Dermis microvascular lymphatic vessel endothelial cell (primary cell): Measurements from ENCODE around the gene CST7. TPM values are rescaled to one million over a fixed set of nuclear protein-coding genes. Genes with fewer than 3 reads are reported as not detected.

Experiments used
- DNase-seq, 2 donors: peaks; one replicate each; pipeline versions ENCODE4 v3.0.0 to v3.0.0-alpha.2; 2010; ENCODE audit warnings: low read depth in 2 of 2
- total RNA-seq: library from RNA; depleted of rRNA; stranded (reverse); fragments of >200 nt; gene quantifications from 2 replicates; pipeline ENCODE4 v1.2.1, GENCODE V29; 2014

Gene CST7
- total RNA-seq, 1 donor from 2014 or later, result not detected

DNA sequence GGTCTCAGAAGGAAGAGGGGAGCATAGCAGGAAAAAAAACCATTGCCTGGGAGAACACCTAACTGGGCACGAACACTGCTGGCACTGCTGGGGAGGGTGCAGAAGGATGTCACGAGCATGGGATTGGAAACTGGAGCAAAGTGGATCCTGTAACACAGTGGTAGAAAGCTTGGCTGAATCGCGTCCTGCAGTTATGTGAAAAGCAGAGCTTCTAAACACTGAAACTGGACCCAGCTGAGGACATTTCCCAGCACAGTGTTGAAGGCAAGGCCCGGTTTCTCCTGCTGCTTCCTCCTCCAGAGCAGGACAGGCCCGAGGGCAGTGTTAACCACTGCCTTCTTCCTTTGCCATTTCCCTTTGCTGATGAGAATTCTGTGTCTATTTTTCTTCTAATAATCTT is 36.7 kb downstream of the CST7 start:
- DNase-seq, result no peak

DNA sequence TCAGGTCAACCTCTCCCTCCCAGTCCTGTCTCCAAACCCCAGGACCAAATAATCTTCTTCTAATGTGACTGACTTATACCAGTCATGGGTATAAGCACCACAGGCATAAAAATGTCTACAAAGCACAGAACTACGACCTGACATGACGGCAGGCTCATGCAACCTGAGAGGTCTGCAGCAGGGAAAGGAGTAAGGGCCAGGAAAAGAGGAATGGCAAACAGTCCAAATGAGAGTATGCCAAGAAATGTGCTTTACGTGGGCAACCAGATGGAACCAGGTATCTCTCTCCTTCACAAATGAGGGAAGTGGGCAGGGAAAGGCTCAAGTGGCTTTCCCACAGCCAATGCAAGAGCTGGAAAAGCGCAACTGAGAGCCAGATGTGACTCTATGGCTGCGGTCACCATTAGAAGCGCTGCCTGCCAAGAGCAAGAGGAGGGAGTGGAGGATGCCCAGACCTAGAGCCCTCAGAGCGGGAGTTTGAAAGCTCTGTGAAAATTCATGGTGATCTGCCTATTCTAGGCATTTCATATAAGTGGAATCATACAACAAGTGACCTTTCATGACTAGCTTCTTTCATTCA is 37.5 kb downstream of the CST7 start:
- no peak for DNase-seq

DNA sequence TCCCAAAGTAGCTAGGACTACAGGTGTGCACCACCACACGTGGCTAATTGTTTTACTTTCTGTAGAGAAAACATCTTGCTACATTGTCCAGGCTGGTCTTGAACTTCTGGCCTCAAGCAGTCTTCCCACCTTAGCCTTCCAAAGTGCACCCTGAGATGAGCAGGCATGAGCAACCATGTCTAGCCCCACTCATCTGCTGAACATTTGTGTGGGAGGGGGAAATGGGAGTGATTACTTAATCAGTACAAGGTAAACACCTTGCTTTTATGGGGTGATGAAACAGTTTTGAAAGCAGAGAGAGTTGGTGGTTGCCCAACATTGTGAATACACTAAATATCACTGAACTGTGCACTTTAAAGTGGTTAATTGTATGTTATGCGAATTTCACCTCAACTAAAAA is 38.2 kb downstream of the CST7 start:
- DNase-seq, result no peak

DNA sequence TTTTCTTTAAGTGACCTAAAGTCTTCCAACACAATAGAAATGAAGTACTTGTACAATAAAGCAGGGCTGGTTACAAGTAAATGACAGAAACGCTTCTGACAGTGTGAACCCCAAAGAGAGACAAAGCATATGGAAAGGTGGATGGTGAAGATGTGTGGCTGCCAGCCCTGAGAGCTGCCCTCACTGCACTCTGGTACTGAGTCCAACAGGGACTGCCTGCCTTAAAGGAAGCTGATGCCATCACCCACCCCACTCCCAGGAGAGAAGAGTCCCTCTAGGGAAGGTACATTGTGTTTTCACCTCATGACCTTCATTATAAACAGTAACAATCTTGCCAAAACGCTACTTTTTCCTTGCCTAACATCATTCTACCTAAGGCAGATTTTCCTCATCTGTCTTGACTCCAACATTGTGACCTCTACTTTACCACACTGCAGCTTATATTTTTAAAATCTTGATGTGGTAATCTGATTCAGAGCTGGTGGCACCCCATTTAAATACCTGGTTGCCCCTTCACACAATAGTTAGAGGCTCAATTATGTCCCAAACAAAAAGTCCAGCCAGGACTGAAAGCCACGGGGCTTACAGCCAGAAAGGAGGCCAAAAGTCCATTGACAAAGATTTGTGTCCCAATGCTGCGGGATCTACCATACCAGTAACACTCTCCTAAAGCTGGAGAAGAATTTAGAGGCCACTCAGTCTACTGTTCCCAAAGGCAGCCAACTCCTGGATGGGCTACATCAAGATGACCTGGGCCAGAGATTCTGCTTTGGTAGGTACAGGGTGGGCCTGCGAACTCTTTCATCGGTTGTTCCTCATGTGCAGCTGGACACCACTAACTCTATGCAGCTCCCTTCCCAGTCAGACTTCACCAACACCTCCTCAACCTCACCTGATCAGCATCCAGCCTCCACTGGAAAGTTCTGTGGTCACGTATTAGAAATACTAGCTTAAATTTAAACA is 39.1 kb downstream of the CST7 start:
- DNase-seq, result no peak

DNA sequence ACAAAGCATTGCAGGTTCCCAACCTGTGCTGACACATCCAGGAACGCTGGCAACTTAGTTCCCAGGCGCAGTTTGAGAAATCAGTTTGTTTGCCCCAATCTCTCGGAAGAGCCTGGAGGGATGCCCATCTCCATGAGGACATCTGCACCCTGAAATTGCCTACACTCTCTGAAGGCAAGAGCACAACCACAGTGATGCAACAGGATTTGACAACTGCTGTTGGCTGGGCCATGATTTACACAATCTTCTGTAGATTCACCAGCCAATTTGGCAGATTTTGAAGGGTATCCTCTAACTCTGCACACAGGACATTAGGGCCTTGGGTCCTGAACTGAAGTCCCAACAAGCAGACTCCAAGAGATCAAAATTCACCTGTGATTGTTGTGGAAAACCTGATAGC is 40.1 kb downstream of the CST7 start:
- no peak for DNase-seq

DNA sequence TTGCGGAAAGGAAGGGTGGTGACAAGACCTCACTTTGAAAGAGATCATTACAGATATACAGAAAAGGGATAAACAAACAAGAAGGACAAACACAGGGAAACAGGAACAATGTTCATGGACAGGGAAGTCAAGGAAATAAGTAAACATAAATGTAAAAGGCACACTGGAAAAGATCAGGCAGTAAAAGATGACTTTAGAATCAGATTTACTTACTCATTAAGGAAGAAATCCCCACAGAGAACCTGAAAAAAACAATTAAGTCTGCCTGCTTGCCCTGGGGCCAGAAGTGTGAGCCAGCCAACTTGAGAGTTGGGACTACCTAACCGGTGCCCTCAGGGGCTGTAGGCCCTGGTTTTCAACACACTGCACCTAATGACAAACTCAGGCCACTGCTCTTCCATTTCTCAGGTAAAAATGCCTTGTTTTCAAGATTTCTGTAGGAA is 41.8 kb downstream of the CST7 start:
- DNase-seq, result no peak

DNA sequence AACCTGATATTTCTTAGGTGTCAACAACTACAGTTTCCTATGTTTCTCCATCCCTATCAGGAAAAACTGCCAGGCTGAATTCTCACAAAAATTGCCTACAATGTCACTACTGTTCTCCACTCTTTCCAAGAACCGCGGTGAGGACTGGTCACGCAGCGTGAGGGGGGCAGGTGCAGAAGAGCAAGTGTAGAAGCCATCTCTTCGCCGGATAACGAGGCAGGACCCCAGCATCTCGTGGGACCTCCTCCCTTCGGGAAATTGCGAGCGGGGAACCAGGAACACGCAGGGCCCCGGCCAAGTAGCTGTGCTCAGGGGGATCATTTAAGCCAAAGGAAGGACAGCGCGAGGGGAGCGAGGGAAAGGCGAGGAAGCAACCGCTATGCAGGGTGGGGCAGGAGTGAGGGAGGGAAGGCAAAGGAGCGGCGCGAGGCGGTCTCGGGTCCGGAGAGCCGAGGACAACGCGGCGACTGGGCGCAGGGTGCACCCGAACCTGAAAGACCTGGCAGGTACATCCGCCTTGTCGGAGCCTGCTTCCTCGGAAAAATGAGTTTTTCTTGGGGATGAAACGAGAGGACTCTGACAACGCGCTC is 42.9 kb downstream of the CST7 start:
- DNase-seq, result peak in 1 of 2 donors; percentile 9

DNA sequence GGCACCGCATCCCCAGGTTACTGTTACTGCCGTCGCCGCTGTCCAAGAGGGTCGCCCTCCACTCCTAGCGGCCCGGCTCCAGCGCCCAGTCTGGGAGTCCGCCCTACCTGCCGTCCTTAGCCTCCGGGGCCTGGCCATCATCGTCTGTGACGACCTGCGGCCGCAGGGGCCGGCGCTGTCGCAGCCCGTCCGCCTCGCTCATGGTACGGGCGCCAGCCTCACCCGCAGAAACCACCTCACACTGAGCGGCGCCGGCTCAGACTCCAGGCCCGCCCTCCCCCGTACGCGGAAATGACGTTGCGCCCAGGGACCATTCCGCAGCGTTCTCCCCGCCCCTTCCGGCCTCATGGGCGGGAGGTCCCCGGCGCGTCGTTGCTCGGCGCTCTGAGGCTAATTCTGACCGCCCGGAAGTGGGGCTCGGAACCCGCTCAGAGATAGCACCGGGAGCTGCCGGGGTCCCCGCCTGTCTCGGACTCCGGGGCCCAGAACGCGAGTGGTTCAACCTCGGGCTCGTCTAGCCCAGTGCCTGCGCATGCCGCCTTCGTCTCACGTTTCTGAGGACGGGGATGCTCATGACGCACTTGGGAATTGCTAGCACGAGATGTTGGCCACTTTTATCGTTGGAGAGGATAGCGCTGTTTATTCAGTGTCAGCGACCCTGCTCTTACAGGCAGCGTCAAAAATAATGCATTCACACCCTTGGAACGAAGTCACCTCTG is 43.6 kb downstream of the CST7 start, which contains the start of gene APMAP:
Gene APMAP, minus strand, starts transcription at position 265 of the 719 bp plus-strand sequence. Its CDS starts 63 bp downstream, at position 202.
- peak; percentile 78 to 92 for DNase-seq

DNA sequence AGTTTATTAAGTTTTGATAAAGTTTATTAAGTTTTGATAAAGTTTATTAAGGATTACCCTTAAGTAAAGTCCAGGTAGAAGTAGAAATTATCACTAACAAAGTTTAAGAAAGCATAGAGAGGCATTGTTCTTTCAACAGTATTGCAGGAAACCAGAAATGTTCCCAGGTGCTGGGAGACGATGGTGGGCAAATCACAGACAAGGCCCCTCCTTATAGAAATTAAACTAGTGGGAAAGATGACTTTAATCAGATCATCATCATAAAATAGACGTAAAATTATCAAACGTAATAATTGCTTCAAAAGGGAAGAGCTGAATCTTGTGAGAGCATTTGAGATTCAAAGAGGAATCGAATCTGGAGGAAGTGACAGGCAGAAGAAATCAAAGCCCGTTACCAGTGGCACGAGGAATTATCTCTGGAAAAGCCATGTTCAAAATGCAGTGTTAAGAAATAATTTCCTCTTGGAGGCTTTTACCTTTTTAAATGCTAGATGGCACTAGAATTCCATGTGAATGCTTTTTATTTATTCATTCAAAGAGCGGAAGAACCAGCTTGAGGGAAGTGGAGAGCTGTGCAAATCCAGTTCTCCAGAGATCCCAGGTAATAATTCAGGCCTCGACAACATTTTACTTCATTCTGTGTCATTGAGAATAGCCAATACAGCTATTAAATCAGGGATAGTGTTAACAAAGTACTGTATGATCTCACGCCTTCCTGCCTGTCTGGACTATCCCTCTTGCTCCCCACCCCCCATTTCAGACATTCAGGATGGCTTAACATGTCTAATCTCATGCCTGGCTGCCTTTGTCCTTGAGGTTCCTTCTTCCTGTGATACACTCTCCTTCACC is 44.5 kb downstream of the CST7 start:
- peak; percentile 43 to 53 for DNase-seq

DNA sequence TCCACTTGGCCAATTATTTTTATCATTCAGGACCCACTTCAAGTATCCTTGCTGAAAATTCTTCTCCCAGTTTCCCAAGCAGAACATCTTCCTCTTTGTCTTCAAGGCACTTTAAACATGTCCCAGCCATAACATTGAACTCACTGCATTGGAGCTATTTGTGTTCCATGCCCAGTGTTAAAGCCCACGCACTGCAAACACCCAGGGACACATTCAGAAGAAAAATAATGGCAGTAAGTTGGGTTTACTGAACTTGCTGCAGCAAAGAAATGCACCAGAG is 45.1 kb downstream of the CST7 start:
- no peak for DNase-seq

DNA sequence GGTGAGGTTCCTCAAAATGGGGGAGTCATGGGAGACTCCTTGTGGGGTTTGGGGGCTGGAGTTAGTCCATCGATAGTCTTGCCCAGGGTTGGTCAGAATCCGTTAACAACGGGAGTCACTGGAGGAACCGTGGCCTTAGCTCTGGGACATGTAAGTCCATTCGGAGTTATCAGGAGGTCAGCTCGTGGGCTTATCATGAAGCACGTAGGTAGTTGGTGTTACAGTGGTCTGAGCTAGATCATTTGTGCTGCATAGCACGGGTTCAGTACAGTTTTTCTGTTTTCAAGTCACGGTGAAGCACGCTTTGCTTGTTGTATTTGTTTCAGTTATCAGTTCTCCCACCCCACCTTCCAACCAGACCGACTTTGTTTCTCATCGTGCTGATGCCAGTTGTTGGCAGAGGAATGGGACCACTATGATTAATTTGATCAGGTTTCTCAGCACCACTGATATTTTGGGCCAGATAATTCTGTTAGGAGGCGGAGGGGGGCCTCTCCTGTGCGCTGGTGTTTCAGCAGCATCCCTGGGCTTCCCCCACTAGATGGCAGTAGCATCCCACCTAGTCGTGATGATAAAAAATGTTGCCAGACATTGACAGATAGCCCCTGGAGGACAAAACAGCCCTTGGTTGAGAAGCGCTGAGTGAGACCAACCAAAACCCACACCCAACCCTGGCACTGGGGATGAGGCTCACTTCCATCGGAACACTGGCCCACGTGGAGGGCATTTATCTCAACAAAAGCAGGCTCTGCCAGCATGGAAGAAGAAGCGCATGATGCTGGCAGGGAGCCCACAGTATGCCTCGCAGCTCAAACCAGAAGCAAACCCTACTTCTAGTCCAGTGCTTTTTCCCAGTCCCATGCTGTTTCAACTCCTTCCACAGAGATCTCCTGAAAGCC is 45.6 kb downstream of the CST7 start:
- DNase-seq, result peak; percentile 64 to 73

DNA sequence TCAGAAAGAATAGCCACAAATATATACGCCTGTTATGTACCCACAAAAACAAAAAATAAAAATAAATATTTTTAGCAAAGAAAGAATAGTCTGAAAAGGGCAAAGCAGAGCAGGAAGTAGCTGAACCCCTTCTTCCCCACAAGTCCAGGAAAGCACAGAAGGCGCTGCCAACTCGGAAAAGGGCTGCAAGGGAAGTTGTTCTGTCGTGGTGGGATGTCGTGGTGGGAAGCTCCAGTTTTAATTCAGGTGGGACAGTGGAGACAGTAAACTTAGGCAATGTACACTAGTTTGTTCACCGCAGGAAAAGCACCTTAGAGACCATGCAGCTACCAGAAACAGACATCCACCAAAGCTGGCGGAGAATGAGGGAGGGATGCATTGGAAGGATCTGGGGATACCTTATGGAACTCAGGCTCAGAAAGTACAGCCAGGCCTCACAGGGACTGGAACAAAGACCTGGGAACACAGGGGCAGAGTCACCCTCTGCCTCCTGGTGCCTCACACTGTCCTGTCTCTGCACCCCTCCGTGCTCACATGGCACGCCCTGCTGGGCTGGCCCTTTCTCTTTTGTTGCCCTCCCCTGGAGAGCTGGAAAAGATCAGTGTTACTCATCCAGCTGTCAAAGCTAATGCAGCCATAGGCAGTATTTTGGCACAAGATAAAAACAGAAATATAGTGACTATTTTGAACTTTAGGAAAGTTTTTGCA is 46.8 kb downstream of the CST7 start:
- DNase-seq, result no peak

DNA sequence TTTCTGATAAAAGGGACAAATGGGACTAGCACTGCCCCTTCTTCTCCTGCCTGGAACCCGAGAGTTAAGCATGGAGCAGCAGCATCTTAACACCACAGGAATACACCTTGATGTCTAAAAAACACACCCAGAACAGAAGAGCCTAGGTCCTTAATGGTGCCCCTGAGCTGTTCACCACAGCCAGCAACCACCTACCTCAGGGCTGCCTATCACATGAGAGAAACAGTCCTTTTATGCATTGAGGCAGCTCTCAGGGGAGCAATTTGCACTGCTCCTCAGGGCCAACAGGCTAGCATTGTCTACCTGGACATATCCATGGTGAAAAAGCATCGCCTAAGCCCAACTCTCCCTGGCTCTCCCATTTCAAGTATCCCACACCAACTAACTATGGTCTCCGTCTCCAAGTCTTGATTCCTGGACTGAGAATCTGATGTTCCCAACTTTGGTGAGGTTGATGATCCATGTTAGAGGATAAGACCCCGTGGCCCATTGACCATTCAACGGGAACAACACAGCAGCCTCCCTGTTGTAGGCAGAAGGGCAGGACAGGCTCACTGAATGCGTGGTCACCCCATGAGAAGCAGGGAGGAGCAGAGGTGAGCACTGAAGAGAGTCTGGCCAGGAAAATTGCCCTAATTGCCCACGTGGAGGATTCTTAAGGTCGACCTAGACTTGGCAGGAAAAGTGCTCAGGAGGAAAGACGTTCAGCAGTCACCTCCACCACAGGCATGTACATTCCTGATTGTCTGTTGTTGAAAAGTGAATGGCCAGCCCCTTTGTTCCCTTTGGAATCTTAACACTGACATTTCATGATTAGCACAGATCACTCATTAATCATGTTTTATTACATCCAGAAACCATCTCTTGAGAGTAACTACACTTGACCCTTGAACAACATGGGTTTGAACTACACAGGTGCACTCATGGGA is 47.6 kb downstream of the CST7 start:
- no peak for DNase-seq

DNA sequence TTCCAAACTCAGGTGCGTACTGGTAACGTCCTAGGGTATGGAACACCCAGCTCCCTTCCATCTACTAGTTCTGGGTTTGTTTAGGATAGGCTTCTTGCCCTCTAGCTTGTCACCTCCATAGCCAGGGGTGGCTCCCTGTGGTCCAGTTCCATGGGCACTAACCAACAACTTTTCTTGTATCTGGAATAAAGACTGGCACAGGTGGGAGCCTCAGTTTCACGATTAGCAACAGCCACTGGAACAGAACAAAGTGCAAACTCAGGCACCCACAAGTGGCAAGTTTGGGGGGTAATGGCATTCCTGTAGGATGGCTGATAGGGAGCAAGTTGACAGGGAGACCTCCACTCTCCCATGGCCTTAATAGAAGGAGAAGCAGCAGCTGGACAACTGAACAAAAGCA is 49.1 kb downstream of the CST7 start:
- no peak for DNase-seq

DNA sequence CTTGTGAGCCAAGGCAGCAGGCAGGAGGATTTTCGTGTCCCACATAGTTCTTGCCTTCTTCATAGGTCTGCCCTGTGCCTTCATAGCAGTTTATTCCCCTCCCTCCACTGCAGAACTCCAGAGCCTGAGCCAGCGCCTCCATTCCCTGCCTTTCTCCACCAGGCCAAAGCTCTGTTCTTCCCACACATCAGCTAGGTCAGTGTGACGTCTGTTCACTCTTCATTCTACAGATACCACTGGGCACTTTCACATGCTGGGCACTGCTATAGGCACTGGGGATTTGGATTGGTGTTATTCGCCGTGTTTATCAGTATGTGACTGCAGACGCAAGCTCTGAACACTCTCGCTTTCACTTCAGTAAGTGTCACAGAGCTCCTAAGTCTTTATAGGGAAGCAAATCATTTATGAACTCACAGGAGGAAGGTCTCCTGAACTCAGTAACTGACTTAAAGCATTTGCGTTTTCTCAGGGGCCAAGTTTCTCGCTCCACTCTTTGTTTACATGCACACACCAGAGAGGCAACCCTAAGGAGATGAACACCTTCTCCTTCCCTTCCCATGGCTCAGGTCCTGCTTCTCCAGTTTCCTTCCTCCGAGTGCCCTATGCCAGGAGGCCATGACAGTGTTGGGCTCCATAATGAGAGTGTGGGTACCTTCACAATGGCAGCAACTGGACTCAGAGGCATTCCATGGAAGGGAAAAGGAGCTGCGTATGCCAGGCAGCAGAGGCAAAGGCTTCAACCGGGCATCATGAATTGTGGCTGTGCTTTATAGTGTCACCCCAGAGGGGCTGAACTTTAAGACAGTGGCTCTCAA is 49.8 kb downstream of the CST7 start:
- no peak for DNase-seq

DNA sequence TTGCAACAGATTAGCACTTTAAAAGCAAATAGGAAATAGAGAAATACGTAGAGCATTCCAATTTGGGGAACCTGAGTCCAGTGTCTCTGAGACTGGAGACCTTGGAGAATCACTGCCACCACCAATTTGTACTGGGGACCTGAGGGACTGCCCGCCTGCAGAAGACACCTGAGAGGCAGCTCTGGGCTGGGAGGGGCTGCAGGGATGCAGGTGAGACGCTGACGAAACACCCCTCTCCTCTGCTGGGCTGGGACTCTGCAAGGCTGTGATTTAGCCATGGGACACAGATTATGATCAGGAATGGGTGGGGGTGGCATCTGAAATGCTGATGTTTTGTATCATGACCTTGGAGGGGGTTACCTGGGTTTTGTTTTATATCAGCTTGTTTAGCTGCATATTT is 50.5 kb downstream of the CST7 start:
- DNase-seq, result no peak

DNA sequence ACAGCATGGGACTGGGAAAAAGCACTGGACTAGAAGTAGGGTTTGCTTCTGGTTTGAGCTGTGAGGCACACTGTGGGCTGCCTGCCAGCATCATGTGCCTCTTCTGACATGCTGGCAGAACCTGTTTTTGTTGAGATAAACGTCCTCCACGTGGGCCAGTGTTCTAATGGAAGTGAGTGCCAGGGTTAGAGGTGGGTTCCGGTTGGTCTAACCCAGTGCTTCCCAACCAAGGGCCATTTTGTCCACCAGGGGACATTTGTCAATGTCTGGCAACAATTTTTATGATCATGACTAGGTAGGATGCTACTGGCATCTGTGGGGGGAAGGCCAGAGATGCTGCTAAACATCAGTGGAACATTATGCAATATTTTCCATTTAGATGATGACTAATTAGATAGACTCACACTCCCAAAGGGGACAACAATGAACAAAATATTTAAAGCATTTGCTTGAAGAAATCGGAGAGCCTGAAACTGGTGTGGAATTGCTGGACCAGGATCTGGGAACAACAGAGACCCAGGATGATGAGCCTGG is 51.3 kb downstream of the CST7 start:
- DNase-seq, result peak; percentile 74 to 95
